Neutrophil (primary cell): Measurements from ENCODE around the gene FGF18.

Experiments
- H3K27ac ChIP-seq: fragments of 200-600 bp; sonication (generic); 2 replicates; pipeline ENCODE4 v1.5.1; 2016; ENCODE audit warnings: mild to moderate bottlenecking, moderate library complexity
- H3K27me3 ChIP-seq: fragments of 200-600 bp; sonication (generic); 2 replicates; pipeline ENCODE4 v1.6.0; 2016; ENCODE audit warnings: mild to moderate bottlenecking
- H3K36me3 ChIP-seq: fragments of 200-600 bp; sonication (generic); 2 replicates; pipeline ENCODE4 v1.5.1; 2017
- H3K4me1 ChIP-seq, 2 experiments: fragments of 200-600 bp in 1 of 2; sonication (generic) in 1 of 2; 1 replicate in 1 of 2; 2 replicates in 1 of 2; pipeline versions ENCODE4 v1.5.1 to v1.6.1; 2013 to 2016; ENCODE audit warnings: low read depth in 1 of 2, low read length in 1 of 2, mild to moderate bottlenecking in 1 of 2, moderate library complexity in 1 of 2; ENCODE audit not compliant: control insufficient read depth in 1 of 2, insufficient read depth in 1 of 2
- H3K4me3 ChIP-seq, 2 experiments: fragments of 200-600 bp in 1 of 2; sonication (generic) in 1 of 2; 1 replicate in 1 of 2; 2 replicates in 1 of 2; pipeline ENCODE4 v1.5.1; 2013 to 2016; ENCODE audit warnings: low read depth in 1 of 2, low read length in 1 of 2, mild to moderate bottlenecking in 1 of 2, moderate library complexity in 1 of 2
- H3K9me3 ChIP-seq: fragments of 200-600 bp; sonication (generic); 2 replicates; pipeline ENCODE4 v1.5.1; 2016
- TF ChIP-seq, protein P1 (sequence below): fragments of 200-600 bp; sonication (generic); IDR thresholded peaks from 2 replicates; pipeline ENCODE4 v1.5.1; 2016; ENCODE audit warnings: antibody characterized with exemption

FGF18 gene

GRCh38 chr5:171486613-171487012 is 67.2 kb downstream of the FGF18 start:
- Histone ChIP-seq H3K4me1 (no peaks in the 10 kb centered on the region), H3K27me3 (no peaks in the 10 kb centered on the region), H3K9me3 (no peaks in the 10 kb centered on the region), H3K4me3 (no peak overlapping the region), H3K27ac (no peak overlapping the region), H3K36me3 (no peaks in the 10 kb centered on the region)
- TF ChIP-seq, protein P1, sequence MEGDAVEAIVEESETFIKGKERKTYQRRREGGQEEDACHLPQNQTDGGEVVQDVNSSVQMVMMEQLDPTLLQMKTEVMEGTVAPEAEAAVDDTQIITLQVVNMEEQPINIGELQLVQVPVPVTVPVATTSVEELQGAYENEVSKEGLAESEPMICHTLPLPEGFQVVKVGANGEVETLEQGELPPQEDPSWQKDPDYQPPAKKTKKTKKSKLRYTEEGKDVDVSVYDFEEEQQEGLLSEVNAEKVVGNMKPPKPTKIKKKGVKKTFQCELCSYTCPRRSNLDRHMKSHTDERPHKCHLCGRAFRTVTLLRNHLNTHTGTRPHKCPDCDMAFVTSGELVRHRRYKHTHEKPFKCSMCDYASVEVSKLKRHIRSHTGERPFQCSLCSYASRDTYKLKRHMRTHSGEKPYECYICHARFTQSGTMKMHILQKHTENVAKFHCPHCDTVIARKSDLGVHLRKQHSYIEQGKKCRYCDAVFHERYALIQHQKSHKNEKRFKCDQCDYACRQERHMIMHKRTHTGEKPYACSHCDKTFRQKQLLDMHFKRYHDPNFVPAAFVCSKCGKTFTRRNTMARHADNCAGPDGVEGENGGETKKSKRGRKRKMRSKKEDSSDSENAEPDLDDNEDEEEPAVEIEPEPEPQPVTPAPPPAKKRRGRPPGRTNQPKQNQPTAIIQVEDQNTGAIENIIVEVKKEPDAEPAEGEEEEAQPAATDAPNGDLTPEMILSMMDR: no peak

GRCh38 chr5:171488876-171489275 is 69.4 kb downstream of the FGF18 start:
- no peaks in the 10 kb centered on the region for H3K4me1 ChIP-seq
- H3K27ac ChIP-seq: no peak overlapping the region
- TF ChIP-seq, protein P1: no peak
- no peaks in the 10 kb centered on the region for H3K9me3 ChIP-seq
- no peaks in the 10 kb centered on the region for H3K36me3 ChIP-seq
- no peak overlapping the region for H3K4me3 ChIP-seq
- no peaks in the 10 kb centered on the region for H3K27me3 ChIP-seq

GRCh38 chr5:171492781-171493180 is 73.3 kb downstream of the FGF18 start:
- no peaks in the 10 kb centered on the region for H3K9me3 ChIP-seq
- H3K27ac ChIP-seq: no peak overlapping the region
- TF ChIP-seq, protein P1: no peak
- H3K4me3 ChIP-seq: no peak overlapping the region
- no peaks in the 10 kb centered on the region for H3K4me1 ChIP-seq
- peaks cover 13% of the 10 kb centered on the region for H3K27me3 ChIP-seq
- H3K36me3 ChIP-seq: no peaks in the 10 kb centered on the region

- H3K9me3 ChIP-seq: no peaks in the 10 kb centered on the region
- H3K4me1 ChIP-seq: no peaks in the 10 kb centered on the region
- no peak overlapping the region for H3K27ac ChIP-seq
- no peak overlapping the region for H3K4me3 ChIP-seq
- peaks cover 13% of the 10 kb centered on the region for H3K27me3 ChIP-seq
- TF ChIP-seq, protein P1: no peak
- H3K36me3 ChIP-seq: no peaks in the 10 kb centered on the region
These were observed 74.4 kb downstream of the FGF18 start for GRCh38 chr5:171493646-171494393.

- Histone ChIP-seq H3K27ac (no peak overlapping the region), H3K9me3 (no peaks in the 10 kb centered on the region), H3K36me3 (no peaks in the 10 kb centered on the region), H3K4me1 (no peaks in the 10 kb centered on the region), H3K27me3 (peaks cover 13% of the 10 kb centered on the region), H3K4me3 (no peak overlapping the region)
- TF ChIP-seq, protein P1: no peak
These were observed 75.1 kb downstream of the FGF18 start for GRCh38 chr5:171494452-171495121.
